Activated naive CD4-positive, alpha-beta T cell treated with anti-CD3 and anti-CD28 coated beads, Interleukin-2, amount 10 ng/mL, durations not matched to agents 7 days and 5 days (primary cell): Measurements from ENCODE around the gene NLRP5.
"Not testable (repeated sequence)": the region's sequence is repeated elsewhere in the genome, so short reads cannot be mapped to it uniquely, and the experiment has no call there.

Experiments
- CTCF ChIA-PET: fragments of 350-600 bp; sonication (Branson Sonifier 250); formaldehyde crosslinking; loops from one replicate; lab custom pipeline; 2021; ENCODE audit warnings: antibody characterized with exemption; lab: Charles Lee
- DNase-seq: peaks from one replicate; pipeline ENCODE4 v3.0.0-alpha.2; 2020
- H3K27ac Mint-ChIP-seq: one replicate; pipeline ENCODE4 v1.8.0; 2021; ENCODE audit warnings: mild to moderate bottlenecking, moderate library complexity, mixed read lengths
- H3K27me3 Mint-ChIP-seq: one replicate; pipeline ENCODE4 v1.8.0; 2021; ENCODE audit warnings: mild to moderate bottlenecking, mixed read lengths
- H3K36me3 Mint-ChIP-seq: one replicate; pipeline ENCODE4 v1.8.0; 2021; ENCODE audit warnings: mixed read lengths
- H3K4me1 Mint-ChIP-seq: one replicate; pipeline ENCODE4 v1.8.0; 2021; ENCODE audit warnings: mixed read lengths
- H3K4me3 Mint-ChIP-seq: one replicate; pipeline ENCODE4 v1.8.0; 2021; ENCODE audit warnings: mild to moderate bottlenecking, moderate library complexity, mixed read lengths
- H3K9me3 Mint-ChIP-seq: one replicate; pipeline ENCODE4 v1.8.0; 2021; ENCODE audit warnings: mixed read lengths

The NLRP5 gene

GRCh38 chr19:56015756-56016155 lies 29.2 kb downstream of the NLRP5 start:
- no peak for DNase-seq
- no peak overlapping the region for H3K27ac Mint-ChIP-seq
- peaks cover 35% of the 10 kb centered on the region for H3K9me3 Mint-ChIP-seq
- no peaks in the 10 kb centered on the region for H3K4me1 Mint-ChIP-seq
- no peak overlapping the region for H3K4me3 Mint-ChIP-seq
- CTCF ChIA-PET: no interaction called here
- no peaks in the 10 kb centered on the region for H3K36me3 Mint-ChIP-seq
- H3K27me3 Mint-ChIP-seq: no peaks in the 10 kb centered on the region

GRCh38 chr19:56019325-56019724 lies 32.8 kb downstream of the NLRP5 start:
- H3K4me3 Mint-ChIP-seq, CTCF ChIA-PET, H3K36me3 Mint-ChIP-seq, H3K27ac Mint-ChIP-seq, H3K4me1 Mint-ChIP-seq, DNase-seq, H3K27me3 Mint-ChIP-seq: not testable (repeated sequence)
- H3K9me3 Mint-ChIP-seq: peaks cover 37% of the 10 kb centered on the region

- H3K27ac Mint-ChIP-seq, DNase-seq, H3K36me3 Mint-ChIP-seq, CTCF ChIA-PET, H3K4me1 Mint-ChIP-seq, H3K27me3 Mint-ChIP-seq, H3K4me3 Mint-ChIP-seq: not testable (repeated sequence)
- H3K9me3 Mint-ChIP-seq: peaks cover 33% of the 10 kb centered on the region
Observed at GRCh38 chr19:56020355-56020975, 33.9 kb downstream of the NLRP5 start.

GRCh38 chr19:56026769-56027168 lies 40.2 kb downstream of the NLRP5 start:
- no peaks in the 10 kb centered on the region for H3K36me3 Mint-ChIP-seq
- H3K4me1 Mint-ChIP-seq: no peaks in the 10 kb centered on the region
- CTCF ChIA-PET: no interaction called here
- H3K27me3 Mint-ChIP-seq: no peaks in the 10 kb centered on the region
- H3K4me3 Mint-ChIP-seq: no peak overlapping the region
- no peak for DNase-seq
- no peak overlapping the region for H3K27ac Mint-ChIP-seq
- H3K9me3 Mint-ChIP-seq: peaks cover 23% of the 10 kb centered on the region

GRCh38 chr19:56053596-56053995 lies 67.0 kb downstream of the NLRP5 start:
- Mint-ChIP-seq H3K4me3 (no peak overlapping the region), H3K27ac (no peak overlapping the region), H3K4me1 (no peaks in the 10 kb centered on the region), H3K36me3 (no peaks in the 10 kb centered on the region), H3K27me3 (no peaks in the 10 kb centered on the region), H3K9me3 (peaks cover 12% of the 10 kb centered on the region)
- CTCF ChIA-PET: no interaction called here
- DNase-seq: no peak

- H3K27ac Mint-ChIP-seq: no peak overlapping the region
- H3K4me1 Mint-ChIP-seq: peaks cover 13% of the 10 kb centered on the region
- peaks cover 19% of the 10 kb centered on the region for H3K27me3 Mint-ChIP-seq
- CTCF ChIA-PET: interaction anchor here (0.7 to 2.7 kb wide), 15 partner anchors 9 to 285 kb away, joined by 3 to 32 read pairs (median 5); no protein-coding TSS in a partner anchor
- H3K9me3 Mint-ChIP-seq: no peaks in the 10 kb centered on the region
- H3K4me3 Mint-ChIP-seq: peak overlapping the region; percentile 59
- H3K36me3 Mint-ChIP-seq: no peaks in the 10 kb centered on the region
- DNase-seq: peak; percentile 76
Observed at GRCh38 chr19:56066152-56067023, 79.8 kb downstream of the NLRP5 start.

- Mint-ChIP-seq H3K4me3 (no peak overlapping the region), H3K27me3 (peaks cover 18% of the 10 kb centered on the region), H3K27ac (no peak overlapping the region), H3K4me1 (peaks cover 13% of the 10 kb centered on the region), H3K9me3 (no peaks in the 10 kb centered on the region), H3K36me3 (no peaks in the 10 kb centered on the region)
- no peak for DNase-seq
- CTCF ChIA-PET: interaction anchor here (1.1 to 1.8 kb wide), 3 partner anchors 9 to 183 kb away, joined by 3 to 4 read pairs (median 4); no protein-coding TSS in a partner anchor
Observed at GRCh38 chr19:56069642-56070041, 83.1 kb downstream of the NLRP5 start.

GRCh38 chr19:56071151-56071550 lies 84.6 kb downstream of the NLRP5 start:
- no peaks in the 10 kb centered on the region for H3K36me3 Mint-ChIP-seq
- no peak for DNase-seq
- CTCF ChIA-PET: interaction anchor here (1.4 kb wide), 1 partner anchor 10 kb away, joined by 4 read pairs; no protein-coding TSS in a partner anchor
- no peak overlapping the region for H3K4me3 Mint-ChIP-seq
- peaks cover 10% of the 10 kb centered on the region for H3K4me1 Mint-ChIP-seq
- peaks cover 13% of the 10 kb centered on the region for H3K27me3 Mint-ChIP-seq
- H3K27ac Mint-ChIP-seq: no peak overlapping the region
- H3K9me3 Mint-ChIP-seq: no peaks in the 10 kb centered on the region

- CTCF ChIA-PET: interaction anchor here (0.5 to 2.8 kb wide), 8 partner anchors 10 to 275 kb away, joined by 3 to 25 read pairs (median 4); no protein-coding TSS in a partner anchor
- Mint-ChIP-seq H3K36me3 (no peaks in the 10 kb centered on the region), H3K4me1 (peaks cover 9% of the 10 kb centered on the region), H3K27ac (no peak overlapping the region), H3K9me3 (no peaks in the 10 kb centered on the region), H3K4me3 (no peak overlapping the region), H3K27me3 (peaks cover 14% of the 10 kb centered on the region)
- peak; percentile 62 for DNase-seq
Observed at GRCh38 chr19:56076498-56076897, 89.9 kb downstream of the NLRP5 start.

- no peaks in the 10 kb centered on the region for H3K9me3 Mint-ChIP-seq
- H3K4me1 Mint-ChIP-seq: peaks cover 10% of the 10 kb centered on the region
- H3K4me3 Mint-ChIP-seq: no peak overlapping the region
- CTCF ChIA-PET: interaction anchor here (0.7 to 2.1 kb wide), 12 partner anchors 9 to 270 kb away, joined by 3 to 25 read pairs (median 4); partner anchors contain the start of gene GALP
- no peak for DNase-seq
- H3K27ac Mint-ChIP-seq: no peak overlapping the region
- H3K27me3 Mint-ChIP-seq: peaks cover 15% of the 10 kb centered on the region
- no peaks in the 10 kb centered on the region for H3K36me3 Mint-ChIP-seq
Observed at GRCh38 chr19:56079609-56080008, 93.0 kb downstream of the NLRP5 start.

- Mint-ChIP-seq H3K27me3 (peaks cover 15% of the 10 kb centered on the region), H3K9me3 (no peaks in the 10 kb centered on the region), H3K4me3 (peak overlapping the region; percentile 68), H3K36me3 (no peaks in the 10 kb centered on the region), H3K4me1 (peaks cover 10% of the 10 kb centered on the region), H3K27ac (no peak overlapping the region)
- CTCF ChIA-PET: interaction anchor here (0.6 to 2.6 kb wide), 20 partner anchors 10 to 252 kb away, joined by 3 to 20 read pairs (median 4); partner anchors contain the start of gene ZNF444
- peak; percentile 84 for DNase-seq
Observed at GRCh38 chr19:56080669-56081401, 94.3 kb downstream of the NLRP5 start.

- CTCF ChIA-PET: interaction anchor here (1.5 kb wide), 1 partner anchor 250 kb away, joined by 3 read pairs; no protein-coding TSS in a partner anchor
- DNase-seq: peak; percentile 18
- Mint-ChIP-seq H3K4me3 (no peak overlapping the region), H3K4me1 (peaks cover 10% of the 10 kb centered on the region), H3K36me3 (peaks cover 3% of the 10 kb centered on the region), H3K9me3 (no peaks in the 10 kb centered on the region), H3K27me3 (peaks cover 15% of the 10 kb centered on the region), H3K27ac (no peak overlapping the region)
Observed at GRCh38 chr19:56083668-56084067, 97.1 kb downstream of the NLRP5 start.

GRCh38 chr19:56084835-56085536 lies 98.4 kb downstream of the NLRP5 start:
- CTCF ChIA-PET: interaction anchor here (0.8 kb wide), 1 partner anchor 19 kb away, joined by 5 read pairs; no protein-coding TSS in a partner anchor
- H3K4me1 Mint-ChIP-seq: peaks cover 10% of the 10 kb centered on the region
- peaks cover 7% of the 10 kb centered on the region for H3K36me3 Mint-ChIP-seq
- H3K4me3 Mint-ChIP-seq: no peak overlapping the region
- no peaks in the 10 kb centered on the region for H3K9me3 Mint-ChIP-seq
- no peak for DNase-seq
- H3K27ac Mint-ChIP-seq: peak overlapping the region; percentile 17
- peaks cover 15% of the 10 kb centered on the region for H3K27me3 Mint-ChIP-seq
